ENCODE results near the gene ING2. TPM values are rescaled to one million over a fixed set of nuclear protein-coding genes. Genes with fewer than 3 reads are reported as not detected.
A peak's percentile ranks its signal among the peaks of the same experiment; 100 is the strongest.
"Not testable (repeated sequence)": the region's sequence is repeated elsewhere in the genome, so short reads cannot be mapped to it uniquely, and the experiment has no call there.

Gene ING2
- 5.7 TPM for total RNA-seq

GRCh38 chr4:183504930-183505610 is at the start of gene ING2:
Gene ING2 (plus strand): TSS chr4:183505058. CDS start chr4:183505196, 138 bp downstream.
- H3K4me3 ChIP-seq (ENCODE audit: low read length in 3 of 3) = peak within 1 kb of the TSS; percentile 93 to 96 (median 94)
- H3K27ac ChIP-seq (ENCODE audit: low read depth, low read length) = peak within 1 kb of the TSS; percentile 86
- no peaks in the 10 kb centered on the region for H3K9me3 ChIP-seq (ENCODE audit: control insufficient read depth in 3 of 3, low read length in 3 of 3)
- peaks cover 7 to 23% (median 17%) of the 10 kb centered on the region in 3 donors for H3K4me1 ChIP-seq (ENCODE audit: control insufficient read depth in 3 of 3, insufficient read depth in 3 of 3, low read length in 3 of 3)
- no peaks in the 10 kb centered on the region for H3K27me3 ChIP-seq (ENCODE audit: control insufficient read depth in 3 of 3, insufficient read depth in 3 of 3, low read length in 3 of 3)
- no peaks in the 10 kb centered on the region for H3K36me3 ChIP-seq (ENCODE audit: control insufficient read depth in 3 of 3, insufficient read depth in 3 of 3, low read length in 3 of 3)
- H3K9ac ChIP-seq (ENCODE audit: low read depth in 1 of 3, low read length in 3 of 3) = peak within 1 kb of the TSS; percentile 89 to 97 (median 95)

- Histone ChIP-seq H3K4me3 (ENCODE audit: low read length in 3 of 3) (no peak overlapping the region), H3K9ac (ENCODE audit: low read depth in 1 of 3, low read length in 3 of 3) (no peak overlapping the region), H3K27me3 (ENCODE audit: control insufficient read depth in 3 of 3, insufficient read depth in 3 of 3, low read length in 3 of 3) (no peaks in the 10 kb centered on the region), H3K9me3 (ENCODE audit: control insufficient read depth in 3 of 3, low read length in 3 of 3) (no peaks in the 10 kb centered on the region), H3K4me1 (ENCODE audit: control insufficient read depth in 3 of 3, insufficient read depth in 3 of 3, low read length in 3 of 3) (no peaks in the 10 kb centered on the region), H3K27ac (ENCODE audit: low read depth, low read length) (no peak overlapping the region), H3K36me3 (ENCODE audit: control insufficient read depth in 3 of 3, insufficient read depth in 3 of 3, low read length in 3 of 3) (peaks cover 0 to 10% (median 2%) of the 10 kb centered on the region in 3 donors)
Observed at GRCh38 chr4:183455431-183456195, 49.2 kb upstream of the ING2 start.

- Histone ChIP-seq H3K4me1 (ENCODE audit: control insufficient read depth in 3 of 3, insufficient read depth in 3 of 3, low read length in 3 of 3) (no peaks in the 10 kb centered on the region), H3K9ac (ENCODE audit: low read depth in 1 of 3, low read length in 3 of 3) (no peak overlapping the region)
Observed at GRCh38 chr4:183458005-183458404, 46.9 kb upstream of the ING2 start.

GRCh38 chr4:183463903-183464619 is 40.8 kb upstream of the ING2 start:
- not testable (repeated sequence) for H3K27ac ChIP-seq (ENCODE audit: low read depth, low read length); H3K4me1 ChIP-seq (ENCODE audit: control insufficient read depth in 3 of 3, insufficient read depth in 3 of 3, low read length in 3 of 3); H3K4me3 ChIP-seq (ENCODE audit: low read length in 3 of 3); H3K36me3 ChIP-seq (ENCODE audit: control insufficient read depth in 3 of 3, insufficient read depth in 3 of 3, low read length in 3 of 3); H3K9ac ChIP-seq (ENCODE audit: low read depth in 1 of 3, low read length in 3 of 3); H3K9me3 ChIP-seq (ENCODE audit: control insufficient read depth in 3 of 3, low read length in 3 of 3); H3K27me3 ChIP-seq (ENCODE audit: control insufficient read depth in 3 of 3, insufficient read depth in 3 of 3, low read length in 3 of 3)

More at GRCh38 chr4:183458005-183458404, 46.9 kb upstream of the ING2 start:
- Histone ChIP-seq H3K27ac (ENCODE audit: low read depth, low read length) (no peak overlapping the region), H3K4me3 (ENCODE audit: low read length in 3 of 3) (no peak overlapping the region), H3K9me3 (ENCODE audit: control insufficient read depth in 3 of 3, low read length in 3 of 3) (no peaks in the 10 kb centered on the region), H3K27me3 (ENCODE audit: control insufficient read depth in 3 of 3, insufficient read depth in 3 of 3, low read length in 3 of 3) (no peaks in the 10 kb centered on the region), H3K36me3 (ENCODE audit: control insufficient read depth in 3 of 3, insufficient read depth in 3 of 3, low read length in 3 of 3) (no peaks in the 10 kb centered on the region)

GRCh38 chr4:183465879-183466278 is 39.0 kb upstream of the ING2 start:
- H3K9me3 ChIP-seq (ENCODE audit: control insufficient read depth in 3 of 3, low read length in 3 of 3); H3K4me3 ChIP-seq (ENCODE audit: low read length in 3 of 3); H3K4me1 ChIP-seq (ENCODE audit: control insufficient read depth in 3 of 3, insufficient read depth in 3 of 3, low read length in 3 of 3); H3K36me3 ChIP-seq (ENCODE audit: control insufficient read depth in 3 of 3, insufficient read depth in 3 of 3, low read length in 3 of 3); H3K9ac ChIP-seq (ENCODE audit: low read depth in 1 of 3, low read length in 3 of 3); H3K27me3 ChIP-seq (ENCODE audit: control insufficient read depth in 3 of 3, insufficient read depth in 3 of 3, low read length in 3 of 3); H3K27ac ChIP-seq (ENCODE audit: low read depth, low read length): not testable (repeated sequence)

- Histone ChIP-seq H3K36me3 (ENCODE audit: control insufficient read depth in 3 of 3, insufficient read depth in 3 of 3, low read length in 3 of 3) (no peaks in the 10 kb centered on the region), H3K27ac (ENCODE audit: low read depth, low read length) (no peak overlapping the region), H3K9ac (ENCODE audit: low read depth in 1 of 3, low read length in 3 of 3) (no peak overlapping the region), H3K4me3 (ENCODE audit: low read length in 3 of 3) (no peak overlapping the region), H3K27me3 (ENCODE audit: control insufficient read depth in 3 of 3, insufficient read depth in 3 of 3, low read length in 3 of 3) (no peaks in the 10 kb centered on the region), H3K9me3 (ENCODE audit: control insufficient read depth in 3 of 3, low read length in 3 of 3) (no peaks in the 10 kb centered on the region), H3K4me1 (ENCODE audit: control insufficient read depth in 3 of 3, insufficient read depth in 3 of 3, low read length in 3 of 3) (peaks cover 0 to 2% (median 0%) of the 10 kb centered on the region in 3 donors)
Observed at GRCh38 chr4:183467246-183467645, 37.6 kb upstream of the ING2 start.

- no peaks in the 10 kb centered on the region for H3K27me3 ChIP-seq (ENCODE audit: control insufficient read depth in 3 of 3, insufficient read depth in 3 of 3, low read length in 3 of 3)
- no peak overlapping the region for H3K27ac ChIP-seq (ENCODE audit: low read depth, low read length)
- H3K36me3 ChIP-seq (ENCODE audit: control insufficient read depth in 3 of 3, insufficient read depth in 3 of 3, low read length in 3 of 3) = no peaks in the 10 kb centered on the region
- H3K9me3 ChIP-seq (ENCODE audit: control insufficient read depth in 3 of 3, low read length in 3 of 3) = no peaks in the 10 kb centered on the region
- no peak overlapping the region for H3K9ac ChIP-seq (ENCODE audit: low read depth in 1 of 3, low read length in 3 of 3)
- peaks cover 0 to 5% (median 0%) of the 10 kb centered on the region in 3 donors for H3K4me1 ChIP-seq (ENCODE audit: control insufficient read depth in 3 of 3, insufficient read depth in 3 of 3, low read length in 3 of 3)
- no peak overlapping the region for H3K4me3 ChIP-seq (ENCODE audit: low read length in 3 of 3)
Observed at GRCh38 chr4:183468210-183469095, 36.4 kb upstream of the ING2 start.

- no peaks in the 10 kb centered on the region for H3K9me3 ChIP-seq (ENCODE audit: control insufficient read depth in 3 of 3, low read length in 3 of 3)
- H3K9ac ChIP-seq (ENCODE audit: low read depth in 1 of 3, low read length in 3 of 3) = no peak overlapping the region
- H3K36me3 ChIP-seq (ENCODE audit: control insufficient read depth in 3 of 3, insufficient read depth in 3 of 3, low read length in 3 of 3) = no peaks in the 10 kb centered on the region
- no peaks in the 10 kb centered on the region for H3K27me3 ChIP-seq (ENCODE audit: control insufficient read depth in 3 of 3, insufficient read depth in 3 of 3, low read length in 3 of 3)
- no peak overlapping the region for H3K27ac ChIP-seq (ENCODE audit: low read depth, low read length)
- H3K4me1 ChIP-seq (ENCODE audit: control insufficient read depth in 3 of 3, insufficient read depth in 3 of 3, low read length in 3 of 3) = peaks cover 0 to 5% (median 0%) of the 10 kb centered on the region in 3 donors
- H3K4me3 ChIP-seq (ENCODE audit: low read length in 3 of 3) = no peak overlapping the region
Observed at GRCh38 chr4:183469285-183469684, 35.6 kb upstream of the ING2 start.

- Histone ChIP-seq H3K9ac (ENCODE audit: low read depth in 1 of 3, low read length in 3 of 3) (no peak overlapping the region), H3K36me3 (ENCODE audit: control insufficient read depth in 3 of 3, insufficient read depth in 3 of 3, low read length in 3 of 3) (no peaks in the 10 kb centered on the region), H3K4me3 (ENCODE audit: low read length in 3 of 3) (no peak overlapping the region), H3K9me3 (ENCODE audit: control insufficient read depth in 3 of 3, low read length in 3 of 3) (no peaks in the 10 kb centered on the region), H3K27ac (ENCODE audit: low read depth, low read length) (no peak overlapping the region), H3K4me1 (ENCODE audit: control insufficient read depth in 3 of 3, insufficient read depth in 3 of 3, low read length in 3 of 3) (peaks cover 0 to 5% (median 0%) of the 10 kb centered on the region in 3 donors), H3K27me3 (ENCODE audit: control insufficient read depth in 3 of 3, insufficient read depth in 3 of 3, low read length in 3 of 3) (no peaks in the 10 kb centered on the region)
Observed at GRCh38 chr4:183469936-183470335, 34.9 kb upstream of the ING2 start.

All from skeletal muscle tissue (tissue), 4 donors.